ENCODE results near the gene EMILIN2. TPM values are rescaled to one million over a fixed set of nuclear protein-coding genes. Genes with fewer than 3 reads are reported as not detected.

Gene EMILIN2
- total and polyA plus RNA-seq, 2 donors (not counting 3 experiments of a cell fraction or from before 2014, with no cell fraction given): 9.4 to 13.4 TPM

DNA sequence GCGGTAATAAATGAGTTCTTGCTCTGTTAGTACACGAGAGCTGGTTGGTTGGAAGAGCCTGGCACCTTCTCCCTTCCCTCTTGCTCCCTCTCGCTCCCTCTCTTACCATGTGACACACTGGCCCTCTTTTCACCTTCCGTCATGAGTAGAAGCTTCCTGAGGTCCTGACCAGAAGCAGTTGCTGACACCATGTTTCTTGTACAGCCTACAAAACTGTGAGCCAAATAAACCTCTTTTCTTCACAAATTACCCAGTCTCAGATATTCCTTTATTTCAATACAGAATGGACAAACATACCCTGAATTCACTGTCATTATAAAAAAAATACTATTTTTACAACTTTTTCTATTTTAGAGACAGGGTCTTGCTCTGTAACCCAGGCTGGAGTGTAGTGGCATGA is 40.7 kb downstream of the EMILIN2 start:
- DNase-seq (ENCODE audit: low read depth, low spot score) (no peak), FAIRE-seq (no peak)
- H3K4me3 ChIP-seq (replicated peaks in 1 of 3; ENCODE audit: insufficient read depth in 1 of 3, low read depth in 1 of 3, low read length in 3 of 3): no peak overlapping the region
- no peak for TF ChIP-seq MYC (IDR thresholded peaks at IDR 0.05; ENCODE audit: low read depth, low read length)
- TF ChIP-seq, protein P1, sequence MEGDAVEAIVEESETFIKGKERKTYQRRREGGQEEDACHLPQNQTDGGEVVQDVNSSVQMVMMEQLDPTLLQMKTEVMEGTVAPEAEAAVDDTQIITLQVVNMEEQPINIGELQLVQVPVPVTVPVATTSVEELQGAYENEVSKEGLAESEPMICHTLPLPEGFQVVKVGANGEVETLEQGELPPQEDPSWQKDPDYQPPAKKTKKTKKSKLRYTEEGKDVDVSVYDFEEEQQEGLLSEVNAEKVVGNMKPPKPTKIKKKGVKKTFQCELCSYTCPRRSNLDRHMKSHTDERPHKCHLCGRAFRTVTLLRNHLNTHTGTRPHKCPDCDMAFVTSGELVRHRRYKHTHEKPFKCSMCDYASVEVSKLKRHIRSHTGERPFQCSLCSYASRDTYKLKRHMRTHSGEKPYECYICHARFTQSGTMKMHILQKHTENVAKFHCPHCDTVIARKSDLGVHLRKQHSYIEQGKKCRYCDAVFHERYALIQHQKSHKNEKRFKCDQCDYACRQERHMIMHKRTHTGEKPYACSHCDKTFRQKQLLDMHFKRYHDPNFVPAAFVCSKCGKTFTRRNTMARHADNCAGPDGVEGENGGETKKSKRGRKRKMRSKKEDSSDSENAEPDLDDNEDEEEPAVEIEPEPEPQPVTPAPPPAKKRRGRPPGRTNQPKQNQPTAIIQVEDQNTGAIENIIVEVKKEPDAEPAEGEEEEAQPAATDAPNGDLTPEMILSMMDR (IDR thresholded peaks at IDR 0.05; ENCODE audit: extremely low read depth in 1 of 2, insufficient read depth in 1 of 2, low read depth in 1 of 2, low read length in 2 of 2): no peak
- no peak for TF ChIP-seq POLR2A (IDR thresholded peaks at IDR 0.05; ENCODE audit: low read depth, low read length)
- no peak for TF ChIP-seq FOS (IDR thresholded peaks at IDR 0.05; ENCODE audit: borderline replicate concordance, insufficient read depth, low read length)
- TF ChIP-seq JUN (IDR thresholded peaks at IDR 0.05; ENCODE audit: borderline replicate concordance, insufficient read depth, insufficient read length, low read depth): no peak
- no peak for TF ChIP-seq GATA2 (IDR thresholded peaks at IDR 0.05; ENCODE audit: insufficient read depth, insufficient read length, low read depth, low read length)
- no peak for TF ChIP-seq EZH2 (IDR thresholded peaks at IDR 0.05; ENCODE audit: borderline replicate concordance, low read depth, low read length, severe bottlenecking)
- TF ChIP-seq POLR2AphosphoS5 (IDR thresholded peaks at IDR 0.05; ENCODE audit: insufficient read depth, low read depth, low read length): no peak
- TF ChIP-seq, protein P2, sequence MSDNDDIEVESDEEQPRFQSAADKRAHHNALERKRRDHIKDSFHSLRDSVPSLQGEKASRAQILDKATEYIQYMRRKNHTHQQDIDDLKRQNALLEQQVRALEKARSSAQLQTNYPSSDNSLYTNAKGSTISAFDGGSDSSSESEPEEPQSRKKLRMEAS (IDR thresholded peaks at IDR 0.05; ENCODE audit: insufficient read depth, insufficient read length): no peak
- dilution Hi-C loops (cut with MboI; ENCODE audit: extremely low pct_ligation_motif_present, low sequenced_read_pairs) (no loop called here), intact Hi-C loops (cut with micrococcal nuclease) (no loop called here)
- no peaks in the 10 kb centered on the region for H3K79me2 ChIP-seq (ENCODE audit: control insufficient read depth, insufficient read depth, low read length)
- H3K4me1 ChIP-seq (ENCODE audit: control insufficient read depth, extremely low read depth, insufficient read depth, low read length): peaks cover 7% of the 10 kb centered on the region
- ChIA-PET CTCF (no interaction called here), POLR2A (no interaction called here)
- H3K4me2 ChIP-seq (ENCODE audit: insufficient read depth, low read length): no peak overlapping the region
- no TSS peak for BruUV-seq (replicated peaks)
- no peaks in the 10 kb centered on the region for H3K9me3 ChIP-seq (replicated peaks; ENCODE audit: control insufficient read depth, insufficient read depth, low read length)
- H3K27me3 ChIP-seq (ENCODE audit: control insufficient read depth in 2 of 2, insufficient read depth in 2 of 2, low read length in 2 of 2): peaks cover 0 to 2% of the 10 kb centered on the region in 2 experiments
- no peaks in the 10 kb centered on the region for H3K9me1 ChIP-seq (replicated peaks; ENCODE audit: control insufficient read depth, extremely low read depth, insufficient read depth, low read length)
- no peaks in the 10 kb centered on the region for H4K20me1 ChIP-seq (replicated peaks; ENCODE audit: control insufficient read depth, extremely low read depth, insufficient read depth, low read length)
- H2AFZ ChIP-seq (ENCODE audit: low read depth, low read length): no peak overlapping the region
- H3K9ac ChIP-seq (replicated peaks; ENCODE audit: extremely low read depth, insufficient read depth, low read length): no peak overlapping the region
- H3K36me3 ChIP-seq (ENCODE audit: control insufficient read depth in 2 of 2, extremely low read depth in 1 of 2, insufficient read depth in 2 of 2, low read length in 2 of 2): no peaks in the 10 kb centered on the region
- H3K27ac ChIP-seq (ENCODE audit: insufficient read depth, low read depth, low read length): peak overlapping the region; percentile 15
